Hippocampal formation (tissue), 2 donors: Measurements from ENCODE around the gene GOLGA8O.
"Not testable (repeated sequence)": the region's sequence is repeated elsewhere in the genome, so short reads cannot be mapped to it uniquely, and the experiment has no call there.

Source experiments
- DNase-seq, 2 donors: peaks; one replicate each; lab custom pipeline; 2025; lab: John Stamatoyannopoulos, UW

The GOLGA8O gene

DNA sequence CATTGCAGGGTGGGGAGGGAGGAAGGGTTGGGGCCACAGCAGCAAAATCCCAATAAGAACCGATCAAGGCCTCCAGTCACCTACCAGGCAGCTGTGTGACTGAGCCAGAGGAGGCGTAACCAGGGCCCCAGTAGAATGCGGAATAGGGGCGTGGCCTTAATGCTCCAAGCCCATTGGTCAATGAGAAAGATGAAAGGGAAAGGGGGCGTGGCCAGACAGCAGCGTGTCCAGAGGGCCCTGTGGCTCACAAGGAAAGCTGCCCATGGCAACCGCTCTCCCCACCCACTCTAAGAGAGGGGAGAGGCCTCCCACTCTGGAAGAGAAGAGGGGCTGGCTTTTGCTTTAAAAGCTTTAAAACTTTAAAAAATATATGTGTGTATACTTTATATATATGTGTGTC, at the start of gene GOLGA8O:
Gene GOLGA8O (minus strand): TSS at position 101 of the 400 bp plus-strand sequence. CDS start 98 bp downstream, at position 3.
- DNase-seq = not testable (repeated sequence)

DNA sequence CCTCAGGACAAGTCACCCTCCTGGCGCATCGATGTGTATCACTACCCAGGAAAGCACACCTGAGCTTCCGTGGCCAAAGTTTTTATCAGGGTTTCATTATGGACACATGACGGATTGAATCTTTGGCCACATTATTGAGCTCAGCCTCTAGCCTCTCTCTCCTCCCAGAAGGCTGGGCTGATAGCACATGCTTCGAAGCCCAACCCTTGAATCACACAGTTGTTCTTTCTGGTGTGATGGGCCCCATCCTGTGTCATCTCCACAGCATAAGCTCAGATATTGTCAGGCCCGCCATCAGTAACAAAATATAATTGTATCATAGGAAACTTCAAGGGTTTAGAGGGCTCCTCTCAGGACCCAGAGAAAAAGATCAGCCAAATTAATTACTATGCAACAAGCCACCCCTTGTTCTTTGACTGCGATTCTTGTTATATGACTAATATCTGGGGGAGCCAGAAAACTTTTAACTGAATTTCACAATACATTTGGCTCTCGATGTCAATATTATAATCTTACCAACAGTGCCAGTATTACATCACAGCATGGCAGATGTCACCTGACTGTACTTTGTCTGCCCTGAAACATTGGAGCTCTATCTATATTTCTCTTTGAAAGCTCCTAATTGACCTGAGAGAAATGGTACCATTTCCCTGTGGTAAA, 48.8 kb upstream of the GOLGA8O start:
- DNase-seq = not testable (repeated sequence)

GRCh38 chr15:32502946-32503345, 47.5 kb upstream of the GOLGA8O start:
- DNase-seq = not testable (repeated sequence)

GRCh38 chr15:32492768-32493167, 37.3 kb upstream of the GOLGA8O start:
- not testable (repeated sequence) for DNase-seq

- DNase-seq = not testable (repeated sequence)
Measured at GRCh38 chr15:32486474-32486873, 31.0 kb upstream of the GOLGA8O start.

DNA sequence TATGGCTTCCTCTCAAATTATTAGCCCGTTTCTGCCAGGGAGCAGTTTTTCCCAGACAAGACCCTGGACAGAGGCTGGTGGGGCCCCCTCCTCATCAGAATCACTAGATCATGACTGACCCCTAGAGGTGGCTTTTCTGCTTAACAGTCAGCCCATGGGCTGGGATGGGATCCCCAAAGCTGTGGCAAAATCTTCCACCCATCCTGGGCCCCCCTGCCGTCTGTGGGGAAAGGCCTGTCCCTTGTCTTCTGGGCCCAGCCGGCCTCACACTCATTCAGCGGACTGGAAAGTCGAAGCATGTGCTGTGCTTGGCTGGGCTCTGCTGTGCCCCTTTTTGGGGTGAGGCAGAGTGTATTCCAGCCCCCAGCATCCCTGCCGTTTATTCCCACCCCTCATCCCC, 27.9 kb upstream of the GOLGA8O start:
- DNase-seq = not testable (repeated sequence)

DNA sequence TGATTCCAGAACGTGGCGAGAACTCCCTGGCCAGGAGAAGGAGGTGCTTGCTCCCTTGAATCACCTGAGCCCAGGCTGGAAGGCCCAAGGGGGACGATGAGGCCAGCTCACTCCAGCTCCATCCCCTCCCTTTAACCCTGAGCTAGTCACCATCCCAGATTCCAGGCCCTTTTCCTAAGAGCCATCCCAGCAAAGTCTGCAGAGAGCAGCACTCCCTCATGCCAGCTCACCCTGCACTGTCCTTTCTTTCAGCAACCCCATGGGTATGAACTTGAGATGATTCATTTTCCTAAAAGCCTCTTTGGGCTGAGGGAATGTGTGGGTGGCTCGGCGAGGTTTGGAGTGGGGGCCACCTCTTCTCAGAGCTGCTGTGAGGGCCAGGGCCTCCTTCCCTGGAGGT, 26.2 kb upstream of the GOLGA8O start:
- not testable (repeated sequence) for DNase-seq

DNA sequence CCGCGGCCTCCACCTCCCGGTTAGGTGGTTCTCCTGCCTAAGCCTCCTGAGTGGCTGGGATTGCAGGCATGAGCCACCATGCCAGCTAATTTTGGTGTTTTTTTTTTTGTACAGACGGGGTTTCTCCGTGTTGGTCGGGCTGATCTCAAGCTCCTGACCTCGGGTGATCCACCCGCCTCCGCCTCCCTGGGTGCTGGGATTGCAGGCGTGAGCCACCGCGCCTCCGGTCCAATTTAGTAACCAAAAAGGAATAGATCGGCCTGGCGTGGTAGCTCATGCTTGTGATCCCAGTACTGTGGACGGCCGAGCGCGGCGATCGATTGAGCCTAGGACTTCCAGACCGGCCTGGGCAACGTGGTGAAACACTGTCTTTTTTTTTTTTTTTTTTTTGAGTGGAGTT, 12.6 kb upstream of the GOLGA8O start:
- DNase-seq = not testable (repeated sequence)

DNA sequence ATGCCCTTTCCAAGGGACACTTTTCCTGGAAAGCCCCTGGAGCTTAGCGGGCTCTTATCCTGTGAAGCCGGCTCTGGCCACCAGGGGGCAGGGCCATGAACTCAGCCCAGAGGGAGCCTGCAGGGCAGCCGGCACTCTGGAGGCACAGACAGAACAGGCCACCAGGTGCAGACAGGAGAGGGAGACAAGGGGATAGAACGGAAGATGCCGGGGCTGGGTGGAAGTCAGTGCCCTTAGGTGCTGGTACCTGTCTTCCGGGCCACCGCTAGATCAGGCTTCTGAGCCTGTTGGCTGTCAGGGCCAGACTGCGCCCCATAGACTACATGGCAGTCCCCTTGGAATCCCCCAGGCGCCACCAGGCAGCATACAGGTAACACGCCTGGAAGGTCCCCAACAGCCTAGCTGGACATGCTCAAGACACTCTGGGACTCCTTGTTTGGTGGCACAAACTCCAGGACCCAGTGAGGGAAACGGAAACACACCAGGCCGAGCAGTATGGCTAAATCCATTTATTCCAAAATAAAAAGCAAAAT, 14.9 kb downstream of the GOLGA8O start:
- not testable (repeated sequence) for DNase-seq

GRCh38 chr15:32434102-32434963, 21.1 kb downstream of the GOLGA8O start:
- not testable (repeated sequence) for DNase-seq

DNA sequence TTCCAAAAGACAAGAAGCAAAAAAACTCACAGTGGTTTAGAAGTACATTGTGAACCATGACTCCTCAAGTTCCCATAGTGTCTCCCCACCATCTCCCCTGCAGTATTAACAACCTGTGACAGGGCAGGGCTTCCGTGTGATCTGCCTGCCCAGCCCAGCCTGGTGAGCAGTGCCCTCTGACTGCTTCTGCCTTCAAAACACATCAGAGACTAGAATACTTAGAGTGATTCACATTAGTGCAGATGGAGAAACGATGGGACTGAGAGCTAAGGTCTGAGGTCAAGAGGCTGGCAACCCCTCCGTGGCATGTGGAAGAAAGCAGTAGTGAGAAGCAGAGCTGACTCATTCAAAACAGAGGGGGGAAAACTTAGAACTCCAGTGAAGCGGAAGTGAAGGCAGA, 27.8 kb downstream of the GOLGA8O start:
- not testable (repeated sequence) for DNase-seq

DNA sequence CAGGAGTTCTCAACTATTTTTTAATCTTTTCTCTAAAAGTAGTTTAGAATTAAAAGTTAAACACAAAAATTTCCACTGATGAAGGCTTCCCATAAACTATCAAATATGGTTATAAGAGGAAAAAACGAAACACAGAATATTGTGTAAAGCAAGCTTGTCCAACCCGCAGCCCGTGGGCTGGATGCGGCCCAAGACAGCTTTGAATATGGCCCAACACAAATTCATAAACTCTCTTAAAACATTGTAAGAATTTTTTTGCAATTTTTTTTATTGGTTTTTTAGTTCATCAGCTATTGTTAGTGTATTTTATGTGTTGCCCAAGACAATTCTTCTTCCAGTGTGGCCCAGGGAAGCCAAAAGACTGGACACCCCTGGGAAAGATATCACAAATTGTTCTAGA, 28.9 kb downstream of the GOLGA8O start:
- DNase-seq = not testable (repeated sequence)

DNA sequence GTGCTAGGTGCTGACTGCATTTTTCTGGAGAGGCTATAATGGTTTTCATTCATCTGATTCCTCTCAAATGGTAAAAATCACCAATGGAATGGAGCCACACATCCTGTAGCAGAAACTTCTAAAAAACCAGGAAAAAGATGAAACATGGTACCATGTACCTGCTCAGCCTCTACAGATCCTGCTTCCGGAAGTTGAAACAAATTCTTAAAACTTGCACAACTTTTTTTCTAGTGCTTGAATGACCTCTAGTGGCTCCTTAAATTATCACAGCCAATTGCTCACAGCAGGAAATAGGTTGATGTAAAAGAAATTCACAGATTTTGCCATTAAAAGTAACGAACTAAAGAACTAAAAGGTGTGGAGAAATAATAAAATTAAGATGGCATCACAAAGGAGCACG, 47.5 kb downstream of the GOLGA8O start:
- DNase-seq = not testable (repeated sequence)

- not testable (repeated sequence) for DNase-seq
Measured at GRCh38 chr15:32403192-32403591, 52.2 kb downstream of the GOLGA8O start, which contains the start of gene GOLGA8K. Gene GOLGA8K (minus strand): TSS chr15:32403292. CDS start chr15:32403194, 98 bp downstream.

DNA sequence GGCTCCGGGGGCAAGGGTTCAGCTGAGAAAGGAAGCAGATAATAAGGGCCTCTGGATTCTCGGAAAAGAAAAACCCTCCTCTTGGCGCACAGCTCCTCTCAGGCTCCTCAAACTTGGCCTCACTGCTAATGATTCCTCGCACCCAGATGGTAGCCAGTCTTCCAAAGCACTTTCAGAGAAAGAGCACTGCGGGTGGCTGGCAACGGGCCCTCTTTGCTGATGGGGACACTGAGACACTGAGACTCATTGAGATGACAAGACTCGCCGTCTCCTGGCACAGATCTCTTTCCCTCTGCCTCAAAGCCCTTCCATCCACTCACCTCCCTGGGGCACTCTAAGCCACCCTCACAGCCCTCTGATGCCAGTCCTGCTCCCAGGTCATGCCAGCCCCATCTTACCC, 58.9 kb downstream of the GOLGA8O start:
- DNase-seq = not testable (repeated sequence)
